Astrocyte (in vitro differentiated cells and primary cell): ENCODE measurements around the gene CNTNAP5. TPM values are rescaled to one million over a fixed set of nuclear protein-coding genes. Genes with fewer than 3 reads are reported as not detected.

Source experiments
- DNase-seq: peaks from one replicate; pipeline ENCODE4 v3.0.0-alpha.2; 2010; ENCODE audit warnings: low read depth
- FAIRE-seq: peaks from 2 replicates; lab custom pipeline; 2011; peaks lifted over from hg19 to GRCh38; lab: Jason Lieb, UNC
- H2AFZ ChIP-seq: 2 replicates; pipeline ENCODE4 v1.6.0; 2012; ENCODE audit warnings: low read depth, low read length, inconsistent platforms
- H3K27ac ChIP-seq: 2 replicates; pipeline ENCODE4 v1.5.1; 2011; ENCODE audit warnings: low read depth, low read length, inconsistent platforms
- H3K27me3 ChIP-seq: 2 replicates; pipeline ENCODE4 v1.6.0; 2011; ENCODE audit warnings: low read length, inconsistent platforms; ENCODE audit not compliant: insufficient read depth
- H3K36me3 ChIP-seq: 2 replicates; pipeline ENCODE4 v1.5.1; 2011; ENCODE audit warnings: low read length, inconsistent platforms; ENCODE audit not compliant: insufficient read depth
- H3K4me1 ChIP-seq: 2 replicates; pipeline ENCODE4 v1.5.1; 2011; ENCODE audit warnings: low read length, inconsistent platforms; ENCODE audit not compliant: insufficient read depth
- H3K4me2 ChIP-seq: 2 replicates; pipeline ENCODE4 v1.6.0; 2012; ENCODE audit warnings: low read length, inconsistent platforms
- H3K4me3 ChIP-seq: 2 replicates; pipeline ENCODE4 v1.5.1; 2011; ENCODE audit warnings: low read depth, mild to moderate bottlenecking, low read length, inconsistent platforms; ENCODE audit not compliant: insufficient read depth
- H3K79me2 ChIP-seq: 2 replicates; pipeline ENCODE4 v1.6.0; 2012; ENCODE audit warnings: mild to moderate bottlenecking, low read length, inconsistent platforms; ENCODE audit not compliant: insufficient read depth
- H3K9ac ChIP-seq: 2 replicates; pipeline ENCODE4 v1.6.0; 2012; ENCODE audit warnings: mild to moderate bottlenecking, low read length, inconsistent platforms
- H3K9me3 ChIP-seq: 2 replicates; pipeline ENCODE4 v1.5.1; 2012; ENCODE audit warnings: low read depth, mild to moderate bottlenecking, low read length, inconsistent platforms; ENCODE audit not compliant: insufficient read depth
- H4K20me1 ChIP-seq: 2 replicates; pipeline ENCODE4 v1.6.0; 2012; ENCODE audit warnings: low read length, inconsistent platforms; ENCODE audit not compliant: insufficient read depth
- H3K27ac Mint-ChIP-seq: one replicate; pipeline ENCODE4 v1.8.0; 2021; ENCODE audit warnings: mild to moderate bottlenecking, mixed read lengths; ENCODE audit not compliant: unreplicated experiment
- H3K27me3 Mint-ChIP-seq: one replicate; pipeline ENCODE4 v1.8.0; 2021; ENCODE audit warnings: low read depth, mixed read lengths; ENCODE audit not compliant: unreplicated experiment
- H3K36me3 Mint-ChIP-seq: one replicate; pipeline ENCODE4 v1.8.0; 2021; ENCODE audit warnings: low read depth, mixed read lengths; ENCODE audit not compliant: unreplicated experiment
- H3K4me1 Mint-ChIP-seq: one replicate; pipeline ENCODE4 v1.8.0; 2021; ENCODE audit warnings: low read depth, mixed read lengths; ENCODE audit not compliant: unreplicated experiment
- H3K4me3 Mint-ChIP-seq: one replicate; pipeline ENCODE4 v1.8.0; 2021; ENCODE audit warnings: mild to moderate bottlenecking, moderate library complexity, mixed read lengths; ENCODE audit not compliant: unreplicated experiment
- H3K9me3 Mint-ChIP-seq: one replicate; pipeline ENCODE4 v1.8.0; 2021; ENCODE audit warnings: mild to moderate bottlenecking, mixed read lengths; ENCODE audit not compliant: unreplicated experiment
- CTCF ChIP-seq: IDR thresholded peaks from 2 replicates; pipeline ENCODE4 v1.5.1; 2011; ENCODE audit warnings: low read depth, mild to moderate bottlenecking, inconsistent platforms, low read length, moderate library complexity; ENCODE audit not compliant: insufficient read depth
- EZH2 ChIP-seq: IDR thresholded peaks from 2 replicates; pipeline ENCODE4 v1.6.1; 2012; ENCODE audit warnings: mild to moderate bottlenecking, low read length, inconsistent platforms; ENCODE audit not compliant: insufficient read depth
- total RNA-seq: library from RNA; stranded (reverse); gene quantifications from 2 replicates; pipeline ENCODE4 v1.2.1, GENCODE V29; 2021

The CNTNAP5 gene
- total RNA-seq, 1 donor from 2014 or later: 0.30 TPM

- H3K79me2 ChIP-seq: no peaks in the 10 kb centered on the region
- H3K4me3 ChIP-seq: no peak overlapping the region
- H3K9me3 ChIP-seq: no peaks in the 10 kb centered on the region
- H3K27me3 ChIP-seq: no peaks in the 10 kb centered on the region
- no peak overlapping the region for H3K27ac ChIP-seq
- no peak overlapping the region for H3K9ac ChIP-seq
- no peaks in the 10 kb centered on the region for H3K36me3 ChIP-seq
- no peaks in the 10 kb centered on the region for H3K4me1 ChIP-seq
- no peak overlapping the region for H3K4me2 ChIP-seq
- Mint-ChIP-seq H3K27me3 (no peaks in the 10 kb centered on the region), H3K27ac (no peak overlapping the region), H3K9me3 (no peaks in the 10 kb centered on the region), H3K36me3 (no peaks in the 10 kb centered on the region), H3K4me3 (no peak overlapping the region), H3K4me1 (peaks cover 5% of the 10 kb centered on the region)
- no peak for TF ChIP-seq EZH2
- TF ChIP-seq CTCF: no peak
- H2AFZ ChIP-seq: no peak overlapping the region
- FAIRE-seq (no peak), DNase-seq (no peak)
- H4K20me1 ChIP-seq: no peaks in the 10 kb centered on the region
Measured at GRCh38 chr2:124662946-124663644, 638.0 kb downstream of the CNTNAP5 start.

- no peak overlapping the region for H3K9ac ChIP-seq
- TF ChIP-seq EZH2: no peak
- TF ChIP-seq CTCF: no peak
- no peaks in the 10 kb centered on the region for H4K20me1 ChIP-seq
- H3K4me1 ChIP-seq: no peaks in the 10 kb centered on the region
- H3K36me3 ChIP-seq: no peaks in the 10 kb centered on the region
- Mint-ChIP-seq H3K4me1 (peaks cover 6% of the 10 kb centered on the region), H3K36me3 (no peaks in the 10 kb centered on the region), H3K9me3 (no peaks in the 10 kb centered on the region), H3K27ac (no peak overlapping the region), H3K4me3 (no peak overlapping the region), H3K27me3 (no peaks in the 10 kb centered on the region)
- no peak overlapping the region for H2AFZ ChIP-seq
- FAIRE-seq (no peak), DNase-seq (no peak)
- H3K9me3 ChIP-seq: no peaks in the 10 kb centered on the region
- no peak overlapping the region for H3K4me2 ChIP-seq
- no peaks in the 10 kb centered on the region for H3K27me3 ChIP-seq
- no peaks in the 10 kb centered on the region for H3K79me2 ChIP-seq
- H3K27ac ChIP-seq: no peak overlapping the region
- no peak overlapping the region for H3K4me3 ChIP-seq
Measured at GRCh38 chr2:124663645-124663997, 638.5 kb downstream of the CNTNAP5 start.

GRCh38 chr2:124664363-124664762 lies 639.3 kb downstream of the CNTNAP5 start:
- Histone ChIP-seq H3K4me1 (no peaks in the 10 kb centered on the region), H4K20me1 (no peaks in the 10 kb centered on the region), H3K9ac (no peak overlapping the region), H3K4me2 (no peak overlapping the region), H3K9me3 (no peaks in the 10 kb centered on the region), H3K27me3 (no peaks in the 10 kb centered on the region), H3K36me3 (no peaks in the 10 kb centered on the region), H3K79me2 (no peaks in the 10 kb centered on the region), H3K27ac (no peak overlapping the region), H2AFZ (no peak overlapping the region), H3K4me3 (no peak overlapping the region)
- Mint-ChIP-seq H3K4me3 (no peak overlapping the region), H3K27ac (no peak overlapping the region), H3K27me3 (no peaks in the 10 kb centered on the region), H3K36me3 (no peaks in the 10 kb centered on the region), H3K4me1 (peaks cover 6% of the 10 kb centered on the region), H3K9me3 (no peaks in the 10 kb centered on the region)
- TF ChIP-seq CTCF (no peak), EZH2 (no peak)
- DNase-seq (no peak), FAIRE-seq (no peak)
